ENCODE measurements around the gene SEC22C.

SEC22C gene

DNA sequence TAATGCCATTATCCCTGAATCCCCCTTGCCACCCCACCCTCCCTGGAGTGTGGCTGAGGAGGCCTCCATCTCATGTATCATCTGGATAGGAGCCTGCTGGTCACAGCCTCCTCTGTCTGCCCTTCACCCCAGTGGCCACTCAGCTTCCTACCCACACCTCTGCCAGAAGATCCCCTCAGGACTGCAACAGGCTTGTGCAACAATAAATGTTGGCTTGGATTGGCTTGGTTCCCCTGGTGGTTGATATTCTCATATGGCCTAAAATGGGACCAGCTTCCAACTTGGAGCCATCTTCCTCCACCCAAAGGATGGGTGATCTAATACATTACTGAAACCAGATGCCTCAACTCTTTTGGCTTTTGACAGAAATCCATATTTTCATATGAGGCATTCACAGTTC, 44.4 kb downstream of the SEC22C start:
- H3K4me3 ChIP-seq (ENCODE audit: low read length): no peak overlapping the region
- TF ChIP-seq, protein P1, sequence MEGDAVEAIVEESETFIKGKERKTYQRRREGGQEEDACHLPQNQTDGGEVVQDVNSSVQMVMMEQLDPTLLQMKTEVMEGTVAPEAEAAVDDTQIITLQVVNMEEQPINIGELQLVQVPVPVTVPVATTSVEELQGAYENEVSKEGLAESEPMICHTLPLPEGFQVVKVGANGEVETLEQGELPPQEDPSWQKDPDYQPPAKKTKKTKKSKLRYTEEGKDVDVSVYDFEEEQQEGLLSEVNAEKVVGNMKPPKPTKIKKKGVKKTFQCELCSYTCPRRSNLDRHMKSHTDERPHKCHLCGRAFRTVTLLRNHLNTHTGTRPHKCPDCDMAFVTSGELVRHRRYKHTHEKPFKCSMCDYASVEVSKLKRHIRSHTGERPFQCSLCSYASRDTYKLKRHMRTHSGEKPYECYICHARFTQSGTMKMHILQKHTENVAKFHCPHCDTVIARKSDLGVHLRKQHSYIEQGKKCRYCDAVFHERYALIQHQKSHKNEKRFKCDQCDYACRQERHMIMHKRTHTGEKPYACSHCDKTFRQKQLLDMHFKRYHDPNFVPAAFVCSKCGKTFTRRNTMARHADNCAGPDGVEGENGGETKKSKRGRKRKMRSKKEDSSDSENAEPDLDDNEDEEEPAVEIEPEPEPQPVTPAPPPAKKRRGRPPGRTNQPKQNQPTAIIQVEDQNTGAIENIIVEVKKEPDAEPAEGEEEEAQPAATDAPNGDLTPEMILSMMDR (IDR thresholded peaks at IDR 0.05; ENCODE audit: insufficient read depth, low read depth, low read length, missing control alignments): no peak
- DNase-seq (ENCODE audit: low read depth): no peak

DNA sequence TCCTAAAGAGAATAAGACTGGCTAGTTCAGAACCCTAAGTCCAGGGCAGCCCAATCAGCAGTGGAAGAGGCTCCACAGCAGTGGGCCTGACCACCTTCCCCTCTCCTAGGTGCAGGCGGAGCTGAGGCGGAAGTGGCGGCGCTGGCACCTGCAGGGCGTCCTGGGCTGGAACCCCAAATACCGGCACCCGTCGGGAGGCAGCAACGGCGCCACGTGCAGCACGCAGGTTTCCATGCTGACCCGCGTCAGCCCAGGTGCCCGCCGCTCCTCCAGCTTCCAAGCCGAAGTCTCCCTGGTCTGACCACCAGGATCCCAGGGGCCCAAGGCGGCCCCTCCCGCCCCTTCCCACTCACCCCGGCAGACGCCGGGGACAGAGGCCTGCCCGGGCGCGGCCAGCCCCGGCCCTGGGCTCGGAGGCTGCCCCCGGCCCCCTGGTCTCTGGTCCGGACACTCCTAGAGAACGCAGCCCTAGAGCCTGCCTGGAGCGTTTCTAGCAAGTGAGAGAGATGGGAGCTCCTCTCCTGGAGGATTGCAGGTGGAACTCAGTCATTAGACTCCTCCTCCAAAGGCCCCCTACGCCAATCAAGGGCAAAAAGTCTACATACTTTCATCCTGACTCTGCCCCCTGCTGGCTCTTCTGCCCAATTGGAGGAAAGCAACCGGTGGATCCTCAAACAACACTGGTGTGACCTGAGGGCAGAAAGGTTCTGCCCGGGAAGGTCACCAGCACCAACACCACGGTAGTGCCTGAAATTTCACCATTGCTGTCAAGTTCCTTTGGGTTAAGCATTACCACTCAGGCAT, 45.6 kb downstream of the SEC22C start:
- peak; percentile 63 for DNase-seq (ENCODE audit: low read depth)
- no peak overlapping the region for H3K4me3 ChIP-seq (ENCODE audit: low read length)
- TF ChIP-seq, protein P1 (IDR thresholded peaks at IDR 0.05; ENCODE audit: insufficient read depth, low read depth, low read length, missing control alignments): peak; percentile 59

DNA sequence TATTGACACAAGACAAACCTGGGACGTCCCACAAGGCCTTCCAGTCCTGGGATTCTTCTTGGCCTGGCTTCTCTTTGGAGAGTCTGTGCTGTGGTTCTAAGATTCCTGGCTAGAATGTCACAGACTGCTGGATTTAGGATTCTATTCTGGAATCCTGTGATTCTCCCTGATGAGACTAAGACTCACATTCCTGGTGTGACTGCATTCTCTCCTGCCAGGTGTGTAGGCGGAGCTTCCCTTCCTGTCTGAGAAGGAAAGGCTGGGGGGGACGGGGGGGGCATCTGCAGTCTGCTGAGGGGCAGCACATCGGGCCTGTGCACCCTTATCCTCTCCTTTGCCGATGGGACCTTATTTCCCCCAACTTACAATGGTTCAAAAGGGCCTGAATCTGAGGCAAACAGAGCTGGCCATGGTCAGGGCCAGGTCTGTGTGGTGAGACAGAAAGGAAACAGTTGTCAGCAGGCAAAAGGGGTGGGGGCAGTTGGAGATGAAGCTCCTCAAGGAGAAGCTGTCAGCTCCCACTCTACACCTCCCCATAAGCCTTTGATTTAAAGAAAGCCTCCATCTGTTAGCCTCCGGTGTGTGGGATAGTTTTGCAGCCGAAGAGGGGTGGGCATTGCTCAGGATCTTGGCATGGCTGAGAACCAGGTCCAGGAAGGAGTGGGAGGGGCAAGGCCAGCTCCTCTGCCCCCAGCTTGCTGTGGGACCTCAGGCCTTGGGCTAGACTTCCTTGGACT, 48.4 kb downstream of the SEC22C start:
- peak; percentile 36 for DNase-seq (ENCODE audit: low read depth)
- H3K4me3 ChIP-seq (ENCODE audit: low read length): no peak overlapping the region
- TF ChIP-seq, protein P1 (IDR thresholded peaks at IDR 0.05; ENCODE audit: insufficient read depth, low read depth, low read length, missing control alignments): no peak

DNA sequence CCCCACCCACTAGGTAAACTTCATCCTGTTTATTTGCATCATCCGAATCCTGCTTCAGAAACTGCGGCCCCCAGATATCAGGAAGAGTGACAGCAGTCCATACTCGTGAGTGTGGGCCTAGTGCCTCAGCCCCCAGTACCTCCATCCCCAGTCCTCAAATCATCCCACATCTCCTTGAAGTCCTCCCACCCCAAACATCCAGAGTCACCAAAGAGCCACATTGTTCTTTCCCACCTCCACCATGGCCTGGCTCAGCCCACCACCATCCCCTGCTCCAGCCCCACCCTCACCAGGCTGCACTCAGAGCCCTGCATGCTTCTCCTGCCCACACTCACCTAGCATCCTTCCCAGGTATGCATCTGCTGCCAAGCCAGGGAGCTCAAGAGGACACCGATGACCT, 49.5 kb downstream of the SEC22C start:
- TF ChIP-seq, protein P1 (IDR thresholded peaks at IDR 0.05; ENCODE audit: insufficient read depth, low read depth, low read length, missing control alignments): no peak
- no peak for DNase-seq (ENCODE audit: low read depth)
- H3K4me3 ChIP-seq (ENCODE audit: low read length): no peak overlapping the region

DNA sequence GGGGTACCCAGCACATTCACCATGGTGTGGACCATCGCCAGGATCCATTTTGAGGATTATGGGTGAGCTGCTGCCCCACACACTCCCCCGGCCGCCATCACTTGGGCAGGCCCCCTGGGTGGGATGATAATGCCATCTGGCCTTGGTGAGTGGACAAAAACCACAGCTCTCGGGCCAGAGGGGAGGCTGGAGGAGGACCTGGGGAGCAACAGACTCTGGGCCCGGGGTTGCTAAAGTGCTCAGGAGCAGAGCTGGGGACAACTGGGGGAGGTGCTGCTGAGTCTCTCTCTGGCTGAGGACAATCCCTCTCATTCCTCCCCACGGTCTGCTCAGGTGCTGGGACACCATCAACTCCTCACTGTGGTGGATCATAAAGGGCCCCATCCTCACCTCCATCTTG, 50.3 kb downstream of the SEC22C start:
- TF ChIP-seq, protein P1 (IDR thresholded peaks at IDR 0.05; ENCODE audit: insufficient read depth, low read depth, low read length, missing control alignments): no peak
- no peak overlapping the region for H3K4me3 ChIP-seq (ENCODE audit: low read length)
- DNase-seq (ENCODE audit: low read depth): no peak

DNA sequence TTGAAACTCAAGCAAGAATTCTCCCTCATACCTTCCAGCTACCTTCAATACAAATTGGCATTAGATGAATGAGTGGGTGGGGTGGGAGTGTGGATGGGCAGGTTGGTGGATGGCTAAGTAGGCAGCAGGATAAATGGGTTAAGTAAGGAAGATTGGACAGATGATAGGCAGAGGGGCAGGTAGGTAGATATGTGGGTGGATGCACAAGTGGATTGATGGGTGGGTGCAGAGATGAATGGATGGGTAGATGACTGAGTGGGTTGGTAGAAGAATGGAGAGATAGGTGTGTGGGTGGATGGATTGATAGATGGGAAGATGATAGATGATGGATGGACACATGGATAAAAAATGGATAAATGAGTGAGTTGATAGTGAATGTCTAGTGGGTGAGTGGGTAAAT, 51.7 kb downstream of the SEC22C start:
- no peak for DNase-seq (ENCODE audit: low read depth)
- H3K4me3 ChIP-seq (ENCODE audit: low read length): no peak overlapping the region
- TF ChIP-seq, protein P1 (IDR thresholded peaks at IDR 0.05; ENCODE audit: insufficient read depth, low read depth, low read length, missing control alignments): no peak
